HFFc6 (cell line): Measurements from ENCODE around the gene FAM229B. TPM values are rescaled to one million over a fixed set of nuclear protein-coding genes. Genes with fewer than 3 reads are reported as not detected.

Experiments used
- DNase-seq: peaks from one replicate; pipeline ENCODE4 v3.0.0-alpha.2; 2018
- H3K27ac Mint-ChIP-seq: 2 replicates; pipeline ENCODE4 v1.8.0; 2020; ENCODE audit warnings: mild to moderate bottlenecking, mixed read lengths
- H3K27me3 Mint-ChIP-seq: 2 replicates; pipeline ENCODE4 v1.8.0; 2021; ENCODE audit warnings: mild to moderate bottlenecking, moderate library complexity, mixed read lengths; ENCODE audit not compliant: insufficient read depth
- H3K36me3 Mint-ChIP-seq: 2 replicates; pipeline ENCODE4 v1.8.0; 2021; ENCODE audit warnings: low read depth, mixed read lengths
- H3K4me1 Mint-ChIP-seq: 2 replicates; pipeline ENCODE4 v1.8.0; 2020; ENCODE audit warnings: low read depth, mixed read lengths
- H3K4me3 Mint-ChIP-seq: 2 replicates; pipeline ENCODE4 v1.8.0; 2020; ENCODE audit warnings: mild to moderate bottlenecking, moderate library complexity, mixed read lengths
- H3K9me3 Mint-ChIP-seq: 2 replicates; pipeline ENCODE4 v1.8.0; 2020; ENCODE audit warnings: mild to moderate bottlenecking, mixed read lengths
- total RNA-seq, 6 experiments: library from RNA; stranded (reverse); fragmentation: NEBNext Ultra II Directional; extraction: Animal tissue kit (Norgen Biotek cat#: 25700); gene quantifications; 2 replicates in 1 of 6; 3 replicates in 5 of 6; pipeline ENCODE4 v1.2.3, GENCODE V29; 2021
- TF ChIP-seq, protein P1 (sequence below): fragments of 200-600 bp; sonication (generic); IDR thresholded peaks from 2 replicates; pipeline ENCODE4 v1.5.0; 2021; ENCODE audit warnings: antibody characterized with exemption, mild to moderate bottlenecking

FAM229B gene
- total RNA-seq, 6 experiments from 2014 or later, result 30.2 to 36.2 (median 33.7) TPM

DNA sequence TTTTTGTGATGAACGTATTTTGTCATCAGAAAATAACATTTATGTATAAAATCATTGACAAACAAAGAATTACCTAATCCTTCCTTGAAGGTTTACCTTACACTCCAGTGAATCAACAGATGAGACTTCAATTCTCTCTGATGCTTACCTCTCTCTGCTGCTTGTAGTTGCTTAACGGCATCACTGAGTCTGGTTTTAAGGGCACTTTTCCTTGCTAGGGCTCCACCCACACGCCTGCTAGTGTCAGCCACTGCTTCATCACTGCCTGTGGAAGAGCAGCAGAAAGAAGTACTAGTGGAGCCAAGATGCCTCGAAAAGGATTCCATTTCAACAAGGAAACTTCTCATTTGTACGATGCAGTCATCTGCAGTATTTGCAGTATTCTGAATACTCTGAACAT, 63.0 kb downstream of the FAM229B start:
- TF ChIP-seq, protein P1, sequence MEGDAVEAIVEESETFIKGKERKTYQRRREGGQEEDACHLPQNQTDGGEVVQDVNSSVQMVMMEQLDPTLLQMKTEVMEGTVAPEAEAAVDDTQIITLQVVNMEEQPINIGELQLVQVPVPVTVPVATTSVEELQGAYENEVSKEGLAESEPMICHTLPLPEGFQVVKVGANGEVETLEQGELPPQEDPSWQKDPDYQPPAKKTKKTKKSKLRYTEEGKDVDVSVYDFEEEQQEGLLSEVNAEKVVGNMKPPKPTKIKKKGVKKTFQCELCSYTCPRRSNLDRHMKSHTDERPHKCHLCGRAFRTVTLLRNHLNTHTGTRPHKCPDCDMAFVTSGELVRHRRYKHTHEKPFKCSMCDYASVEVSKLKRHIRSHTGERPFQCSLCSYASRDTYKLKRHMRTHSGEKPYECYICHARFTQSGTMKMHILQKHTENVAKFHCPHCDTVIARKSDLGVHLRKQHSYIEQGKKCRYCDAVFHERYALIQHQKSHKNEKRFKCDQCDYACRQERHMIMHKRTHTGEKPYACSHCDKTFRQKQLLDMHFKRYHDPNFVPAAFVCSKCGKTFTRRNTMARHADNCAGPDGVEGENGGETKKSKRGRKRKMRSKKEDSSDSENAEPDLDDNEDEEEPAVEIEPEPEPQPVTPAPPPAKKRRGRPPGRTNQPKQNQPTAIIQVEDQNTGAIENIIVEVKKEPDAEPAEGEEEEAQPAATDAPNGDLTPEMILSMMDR, result no peak
- DNase-seq, result peak; percentile 30
- H3K36me3 Mint-ChIP-seq, result peaks cover 9% of the 10 kb centered on the region; the same call in 1 of the 2 replicates

More for the DNA sequence above, 63.0 kb downstream of the FAM229B start:
- Mint-ChIP-seq H3K27ac (peak overlapping the region; percentile 93), H3K27me3 (no peaks in the 10 kb centered on the region), H3K4me1 (peaks cover 55% of the 10 kb centered on the region), H3K4me3 (peak overlapping the region; percentile 81), H3K9me3 (no peaks in the 10 kb centered on the region)

Other genes with a start within 250 kb of the FAM229B start
- gene FYN, start 214.1 kb upstream of the FAM229B start, total RNA-seq, result 10 to 100 TPM; 41.5 to 59.9 (median 49.7) TPM
- gene CCN6, start 33.5 kb upstream of the FAM229B start, total RNA-seq, result not detected
- gene TUBE1, start 109 bp upstream of the FAM229B start, total RNA-seq, result 10 to 100 TPM in 5 of 6 experiments, 1 to 10 TPM in 1; 9.8 to 15.5 (median 11.2) TPM
- gene LAMA4, start 167.0 kb downstream of the FAM229B start, total RNA-seq, result 100 to 1,000 TPM in 2 of 6 experiments, 10 to 100 TPM in 4; 80.6 to 130 (median 89.8) TPM